OCI-LY7 (cell line): ENCODE data around the gene ENDOV.
A peak's percentile ranks its signal among the peaks of the same experiment; 100 is the strongest.

Experiments used
- CTCF ChIP-seq: fragments of 200-600 bp; sonication (generic); conservative IDR thresholded peaks from 2 replicates; pipeline ENCODE4 v1.5.1; 2014; ENCODE audit warnings: mild to moderate bottlenecking, antibody characterized with exemption, low read length, moderate library complexity, mixed read lengths
- EZH2phosphoT487 ChIP-seq: fragments of 200-600 bp; sonication (generic); IDR thresholded peaks from 2 replicates; pipeline ENCODE4 v1.6.1; 2018; ENCODE audit warnings: low read depth, borderline replicate concordance, mild to moderate bottlenecking, mixed run types, antibody characterized with exemption, low read length, moderate library complexity, mixed read lengths

- TF ChIP-seq CTCF (peak; percentile 25; the same call in 1 of the 2 replicates), EZH2phosphoT487 (no peak)
Measured at GRCh38 chr17:80454557-80455335, 39.8 kb downstream of the ENDOV start.
